ENCODE results near the gene HLA-DOB.

The HLA-DOB gene

GRCh38 chr6:32862725-32863124 is 45.9 kb upstream of the HLA-DOB start (continued):
- TF ChIP-seq CREB5 (CRISPR knock-in tag; IDR thresholded peaks at IDR 0.05; ENCODE audit: low read depth) (no peak), PPARA (CRISPR knock-in tag; IDR thresholded peaks at IDR 0.05; ENCODE audit: borderline replicate concordance) (no peak), ESRRG (CRISPR knock-in tag; IDR thresholded peaks at IDR 0.05) (no peak)

GRCh38 chr6:32860674-32861073 is 43.9 kb upstream of the HLA-DOB start:
- TF ChIP-seq ZNF565 (CRISPR knock-in tag; conservative IDR thresholded peaks at IDR 0.05; ENCODE audit: low read depth) (no peak), CREB5 (CRISPR knock-in tag; IDR thresholded peaks at IDR 0.05; ENCODE audit: low read depth) (no peak), CSRNP3 (CRISPR knock-in tag; IDR thresholded peaks at IDR 0.05) (no peak), RARB (CRISPR knock-in tag; IDR thresholded peaks at IDR 0.05) (no peak), ARNTL (CRISPR knock-in tag; IDR thresholded peaks at IDR 0.05; ENCODE audit: borderline replicate concordance, low read depth) (no peak), OSR1 (CRISPR knock-in tag; IDR thresholded peaks at IDR 0.05) (no peak), SNAI2 (CRISPR knock-in tag; IDR thresholded peaks at IDR 0.05) (no peak), TOX (CRISPR knock-in tag; IDR thresholded peaks at IDR 0.05; ENCODE audit: borderline replicate concordance) (no peak), ESRRG (CRISPR knock-in tag; IDR thresholded peaks at IDR 0.05) (no peak), ZNF8 (CRISPR knock-in tag; IDR thresholded peaks at IDR 0.05) (no peak), ZFP3 (CRISPR knock-in tag; IDR thresholded peaks at IDR 0.05) (no peak), ISL1 (CRISPR knock-in tag; IDR thresholded peaks at IDR 0.05) (no peak)
- no peak for ATAC-seq

- ATAC-seq, result no peak
- no peak for TF ChIP-seq GLIS3 (CRISPR knock-in tag; IDR thresholded peaks at IDR 0.05)
- TF ChIP-seq ZNF8 (CRISPR knock-in tag; IDR thresholded peaks at IDR 0.05), result no peak
- TF ChIP-seq ZNF565 (CRISPR knock-in tag; conservative IDR thresholded peaks at IDR 0.05; ENCODE audit: low read depth), result no peak
- no peak for TF ChIP-seq SNAI2 (CRISPR knock-in tag; IDR thresholded peaks at IDR 0.05)
- no peak for TF ChIP-seq CREB5 (CRISPR knock-in tag; IDR thresholded peaks at IDR 0.05; ENCODE audit: low read depth)
- no peak for TF ChIP-seq PATZ1 (CRISPR knock-in tag; IDR thresholded peaks at IDR 0.05; ENCODE audit: borderline replicate concordance)
- TF ChIP-seq CSRNP3 (CRISPR knock-in tag; IDR thresholded peaks at IDR 0.05), result no peak
- no peak for TF ChIP-seq TCF4 (CRISPR knock-in tag; IDR thresholded peaks at IDR 0.05; ENCODE audit: borderline replicate concordance)
- TF ChIP-seq RARB (CRISPR knock-in tag; IDR thresholded peaks at IDR 0.05), result no peak
- no peak for TF ChIP-seq ZFP30 (CRISPR knock-in tag; IDR thresholded peaks at IDR 0.05)
- no peak for TF ChIP-seq OSR1 (CRISPR knock-in tag; IDR thresholded peaks at IDR 0.05)
- TF ChIP-seq ZFP3 (CRISPR knock-in tag; IDR thresholded peaks at IDR 0.05), result no peak
- no peak for TF ChIP-seq ARNTL (CRISPR knock-in tag; IDR thresholded peaks at IDR 0.05; ENCODE audit: borderline replicate concordance, low read depth)
- TF ChIP-seq CSDC2 (CRISPR knock-in tag; IDR thresholded peaks at IDR 0.05), result no peak
- TF ChIP-seq POU6F1 (CRISPR knock-in tag; IDR thresholded peaks at IDR 0.05; ENCODE audit: borderline replicate concordance, low read depth), result no peak
- no peak for TF ChIP-seq TOX (CRISPR knock-in tag; IDR thresholded peaks at IDR 0.05; ENCODE audit: borderline replicate concordance)
- TF ChIP-seq TSHZ2 (CRISPR knock-in tag; IDR thresholded peaks at IDR 0.05), result no peak
- no peak for TF ChIP-seq PPARA (CRISPR knock-in tag; IDR thresholded peaks at IDR 0.05; ENCODE audit: borderline replicate concordance)
Observed at GRCh38 chr6:32858194-32858593, 41.4 kb upstream of the HLA-DOB start.
